GM19240 (cell line): ENCODE results near the gene IHH.
A peak's percentile ranks its signal among the peaks of the same experiment; 100 is the strongest.

Source experiments
- DNase-seq: peaks from one replicate; pipeline ENCODE4 v3.0.0; 2011; ENCODE audit warnings: low spot score; ENCODE audit not compliant: insufficient read length

Gene IHH

GRCh38 chr2:219076253-219076652 lies 15.5 kb upstream of the IHH start:
- no peak for DNase-seq

- no peak for DNase-seq
Measured at GRCh38 chr2:219073413-219074129, 12.8 kb upstream of the IHH start.

GRCh38 chr2:219072741-219073250 lies 12.1 kb upstream of the IHH start:
- DNase-seq = no peak

GRCh38 chr2:219071131-219071816 lies 10.6 kb upstream of the IHH start:
- DNase-seq = no peak

- no peak for DNase-seq
Measured at GRCh38 chr2:219065484-219065883, 4.8 kb upstream of the IHH start.

GRCh38 chr2:219062081-219062480 lies 1.4 kb upstream of the IHH start:
- no peak for DNase-seq

GRCh38 chr2:219059725-219060682 lies 717 bp downstream of the IHH start:
- no peak for DNase-seq

GRCh38 chr2:219059375-219059724 lies 1.4 kb downstream of the IHH start:
- no peak for DNase-seq

- DNase-seq = no peak
Measured at GRCh38 chr2:219058541-219059374, 2.0 kb downstream of the IHH start.

GRCh38 chr2:219057709-219058540 lies 2.8 kb downstream of the IHH start:
- DNase-seq = peak; percentile 83

GRCh38 chr2:219056896-219057708 lies 3.6 kb downstream of the IHH start:
- no peak for DNase-seq

- no peak for DNase-seq
Measured at GRCh38 chr2:219056176-219056895, 4.4 kb downstream of the IHH start.

- no peak for DNase-seq
Measured at GRCh38 chr2:219054956-219055903, 5.5 kb downstream of the IHH start.

- DNase-seq = no peak
Measured at GRCh38 chr2:219049282-219049681, 11.4 kb downstream of the IHH start.

- DNase-seq = no peak
Measured at GRCh38 chr2:219045937-219046550, 14.7 kb downstream of the IHH start.

GRCh38 chr2:219042750-219043149 lies 18.0 kb downstream of the IHH start:
- no peak for DNase-seq

- no peak for DNase-seq
Measured at GRCh38 chr2:219042157-219042556, 18.6 kb downstream of the IHH start.
